GM10266 (cell line): ENCODE measurements around the gene GSDMA.

Source experiments
- DNase-seq: peaks from one replicate; pipeline ENCODE4 v3.0.0; 2012; ENCODE audit errors: extremely low spot score
- TF ChIP-seq, protein P1 (sequence below): IDR thresholded peaks from 2 replicates; pipeline ENCODE4 v1.5.1; 2012; ENCODE audit warnings: mild to moderate bottlenecking, low read depth; ENCODE audit not compliant: control insufficient read depth, insufficient read depth; ENCODE audit errors: missing control alignments

GSDMA gene

DNA sequence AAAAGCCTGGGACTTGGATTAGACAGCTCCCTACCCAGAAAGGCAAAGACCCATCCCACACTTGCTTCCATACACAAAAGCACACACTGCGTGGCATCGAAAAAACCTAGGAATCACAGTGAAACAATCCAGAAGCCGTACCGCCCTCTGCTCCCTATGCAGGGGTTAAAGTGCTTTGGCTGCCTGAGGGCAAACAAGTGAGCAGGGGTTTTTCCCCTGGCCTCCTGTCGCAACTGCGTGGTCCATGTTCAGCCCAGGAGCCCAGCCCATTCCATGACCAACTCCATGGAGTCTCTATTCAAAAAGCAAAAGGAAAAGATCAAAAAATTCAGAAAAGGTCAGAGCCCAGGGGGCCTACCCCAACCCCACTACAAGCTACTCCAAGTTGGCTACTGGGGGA, 40.8 kb upstream of the GSDMA start:
- no peak for DNase-seq
- TF ChIP-seq, protein P1, sequence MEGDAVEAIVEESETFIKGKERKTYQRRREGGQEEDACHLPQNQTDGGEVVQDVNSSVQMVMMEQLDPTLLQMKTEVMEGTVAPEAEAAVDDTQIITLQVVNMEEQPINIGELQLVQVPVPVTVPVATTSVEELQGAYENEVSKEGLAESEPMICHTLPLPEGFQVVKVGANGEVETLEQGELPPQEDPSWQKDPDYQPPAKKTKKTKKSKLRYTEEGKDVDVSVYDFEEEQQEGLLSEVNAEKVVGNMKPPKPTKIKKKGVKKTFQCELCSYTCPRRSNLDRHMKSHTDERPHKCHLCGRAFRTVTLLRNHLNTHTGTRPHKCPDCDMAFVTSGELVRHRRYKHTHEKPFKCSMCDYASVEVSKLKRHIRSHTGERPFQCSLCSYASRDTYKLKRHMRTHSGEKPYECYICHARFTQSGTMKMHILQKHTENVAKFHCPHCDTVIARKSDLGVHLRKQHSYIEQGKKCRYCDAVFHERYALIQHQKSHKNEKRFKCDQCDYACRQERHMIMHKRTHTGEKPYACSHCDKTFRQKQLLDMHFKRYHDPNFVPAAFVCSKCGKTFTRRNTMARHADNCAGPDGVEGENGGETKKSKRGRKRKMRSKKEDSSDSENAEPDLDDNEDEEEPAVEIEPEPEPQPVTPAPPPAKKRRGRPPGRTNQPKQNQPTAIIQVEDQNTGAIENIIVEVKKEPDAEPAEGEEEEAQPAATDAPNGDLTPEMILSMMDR: no peak

DNA sequence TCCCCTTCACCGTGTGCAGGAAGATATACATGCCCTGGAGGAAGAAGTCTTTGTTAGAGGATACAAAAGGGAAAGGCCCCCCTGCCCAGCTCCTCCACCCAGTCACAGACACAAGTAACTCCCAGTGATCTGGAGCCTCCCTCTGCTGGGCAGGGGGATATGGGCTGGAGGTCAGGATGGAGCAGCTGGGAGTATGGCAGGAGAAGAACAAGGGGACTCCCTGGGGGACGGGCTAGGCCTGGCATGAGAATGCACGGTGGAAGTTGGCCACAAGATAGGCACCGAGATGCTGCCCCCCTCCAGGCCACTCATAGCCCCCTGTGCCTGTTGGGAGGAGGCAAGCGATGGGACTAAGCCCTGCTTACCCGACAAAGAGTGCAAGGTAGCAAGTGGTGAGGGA, 39.6 kb upstream of the GSDMA start:
- no peak for DNase-seq
- TF ChIP-seq, protein P1: no peak

DNA sequence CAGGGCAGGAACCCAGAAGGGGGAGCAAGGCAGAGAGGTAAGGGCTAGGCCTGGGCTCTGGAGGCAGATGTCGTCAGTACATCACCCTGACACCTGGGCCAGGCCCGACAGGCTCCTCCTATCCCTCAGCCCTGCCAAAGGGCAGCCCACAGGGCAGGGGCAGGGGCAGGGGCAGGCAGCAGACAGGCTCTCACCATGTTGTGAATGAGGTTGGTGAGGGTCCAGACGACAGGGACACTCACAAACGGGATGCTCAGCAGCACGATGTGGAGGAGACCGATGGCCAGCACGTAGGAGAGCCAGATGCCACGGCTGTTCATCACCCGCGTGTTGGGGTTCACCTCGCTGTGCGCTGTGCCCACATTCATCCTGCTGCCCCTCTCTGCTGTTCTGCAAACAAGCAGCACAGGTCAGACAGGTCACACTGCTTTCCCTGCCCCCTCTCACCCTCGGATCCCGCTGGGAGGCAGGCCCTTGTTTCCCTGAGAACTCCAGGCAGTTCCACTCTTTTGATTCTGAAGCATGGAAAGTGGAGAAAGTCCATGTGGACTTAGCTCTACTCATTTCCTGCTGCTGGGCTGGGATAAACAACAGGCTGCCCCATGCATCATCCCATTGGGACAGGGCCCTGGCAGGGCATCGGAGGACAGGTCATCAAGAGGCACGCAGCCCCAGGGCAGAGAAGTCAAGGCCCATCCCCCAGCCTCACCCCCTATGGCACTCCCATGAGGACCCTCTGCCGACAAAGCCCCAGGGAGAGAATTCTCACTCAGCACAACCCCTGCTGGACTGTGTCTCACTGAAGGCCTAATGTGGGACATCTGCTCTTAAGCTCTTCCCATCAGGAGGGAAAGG, 38.7 kb upstream of the GSDMA start:
- TF ChIP-seq, protein P1: peak; percentile 12
- no peak for DNase-seq

DNA sequence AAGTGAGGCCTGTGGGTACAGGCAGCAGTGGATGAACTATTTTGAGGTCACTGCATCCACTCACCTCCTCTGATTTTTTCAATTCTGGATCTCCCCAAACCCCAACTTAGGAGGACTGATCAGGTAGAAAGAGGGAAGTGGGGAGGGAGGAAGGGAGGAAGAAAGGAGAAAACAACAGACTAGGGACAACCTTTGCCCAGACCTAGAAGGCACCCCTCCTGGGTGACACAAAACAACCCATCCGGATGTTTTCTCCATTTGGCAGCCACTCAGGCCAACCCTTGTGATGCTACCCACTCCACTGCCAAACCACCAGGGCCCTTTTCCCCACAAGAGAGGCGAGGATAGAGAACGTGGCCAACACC, 38.1 kb upstream of the GSDMA start:
- no peak for DNase-seq
- TF ChIP-seq, protein P1: no peak

DNA sequence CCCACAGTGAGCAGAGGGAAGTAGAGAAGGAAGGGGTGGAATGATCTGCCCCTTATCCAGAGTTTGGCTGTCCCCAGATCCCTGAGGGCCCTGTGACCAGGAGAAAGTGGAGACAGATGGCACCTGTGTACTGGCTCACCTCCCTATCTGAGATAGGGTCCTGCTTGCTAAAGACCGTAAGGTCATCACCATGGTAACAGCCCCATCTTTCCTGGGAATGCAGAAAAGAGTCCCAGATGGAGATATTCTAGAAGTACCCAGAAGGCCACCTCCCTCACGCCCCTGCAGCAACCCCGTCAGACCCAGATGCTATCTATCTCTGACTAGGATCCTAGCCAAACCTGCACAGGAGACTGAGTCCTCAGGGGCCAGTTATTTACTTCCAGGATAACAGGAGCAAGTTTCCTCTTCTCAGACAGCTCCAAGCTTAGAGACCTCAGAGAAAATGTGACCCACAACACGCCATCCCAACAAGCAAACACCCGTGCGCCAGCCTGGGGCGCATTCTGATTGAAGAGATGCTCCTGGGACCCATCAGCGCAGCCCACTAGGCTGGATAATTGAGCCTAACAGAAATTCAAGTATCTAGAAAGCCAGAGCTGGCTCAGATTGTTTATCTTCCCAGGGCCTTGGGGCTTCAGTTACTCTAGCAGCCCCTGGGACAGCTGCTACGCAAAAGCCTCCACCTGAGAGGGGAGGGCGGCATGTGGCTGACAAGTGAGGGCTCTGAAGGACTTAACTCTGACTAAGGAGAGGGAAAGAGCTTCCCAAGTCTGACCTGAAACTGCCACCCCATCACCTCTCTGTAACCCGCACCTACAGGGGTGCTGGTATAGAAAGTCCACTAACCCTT, 37.3 kb upstream of the GSDMA start:
- TF ChIP-seq, protein P1: no peak
- no peak for DNase-seq

DNA sequence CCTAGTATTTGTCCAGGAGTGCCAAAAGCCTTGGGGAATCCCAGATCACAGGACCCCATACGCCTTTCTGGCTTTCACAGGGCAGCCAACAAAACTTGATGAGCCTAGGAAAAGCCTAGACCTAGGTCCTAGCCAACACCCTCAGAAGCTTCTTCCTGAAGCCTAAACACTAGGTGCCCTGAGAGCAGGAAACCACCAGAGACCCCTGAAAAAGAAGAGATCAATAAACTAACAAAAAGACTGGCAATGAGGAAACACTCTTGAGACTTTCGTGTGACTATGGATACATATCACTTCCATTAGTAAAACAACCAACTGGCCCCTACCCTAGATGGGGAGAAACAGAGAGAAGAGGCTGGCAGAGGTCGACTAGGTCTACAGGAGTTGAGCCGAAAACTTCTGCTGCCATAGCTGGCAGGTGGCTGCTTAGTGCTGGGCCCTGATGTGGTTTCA, 36.6 kb upstream of the GSDMA start:
- DNase-seq: no peak
- TF ChIP-seq, protein P1: no peak

DNA sequence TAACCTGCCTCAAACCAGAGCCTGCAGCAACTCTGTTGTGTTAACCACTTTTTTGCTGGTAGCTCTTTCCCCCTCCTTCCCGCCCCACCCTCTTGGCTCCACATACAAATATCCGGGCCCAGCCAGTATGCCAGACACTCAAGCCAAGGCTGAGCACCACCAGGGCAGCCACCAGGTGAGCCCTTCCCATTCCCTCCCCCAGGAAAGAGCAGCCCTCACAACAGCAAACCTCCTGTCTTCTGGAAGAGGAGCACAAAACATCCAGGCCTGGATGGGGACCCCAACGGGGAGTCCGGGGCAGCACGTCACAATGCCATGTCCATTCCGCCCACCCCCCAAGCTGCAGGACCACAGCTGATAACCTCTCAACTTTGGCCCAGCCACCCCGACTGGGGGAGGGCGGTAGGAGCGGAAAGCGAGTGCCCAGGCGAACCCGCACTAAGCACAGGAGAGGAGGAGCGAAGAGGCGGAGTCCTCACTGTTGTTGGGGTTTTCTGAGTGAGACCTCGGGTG, 36.2 kb upstream of the GSDMA start:
- no peak for DNase-seq

More for the DNA sequence above, 36.2 kb upstream of the GSDMA start:
- TF ChIP-seq, protein P1: no peak
